SK-N-SH treated with all-trans-retinoic acid at 6 μM for 48 hours (cell line): ENCODE measurements around the gene ANKRD6.

ENCODE experiments used
- ATAC-seq: fragments of 200-7000 bp; cut with Tn5 transposase; 3 replicates; pipeline ENCODE4 v1.9.1; 2020; ENCODE audit warnings: mild to moderate bottlenecking, moderate library complexity
- ARNTL ChIP-seq: fragments of 450-650 bp; formaldehyde crosslinking; IDR thresholded peaks from 2 replicates; pipeline ENCODE4 v1.5.0; 2020; ENCODE audit warnings: low read depth, mild to moderate bottlenecking, moderate library complexity, borderline replicate concordance
- BACH2 ChIP-seq: fragments of 250-450 bp; sonication (Bioruptor Pico); IDR thresholded peaks from 2 replicates; pipeline ENCODE4 v1.9.0; 2021; ENCODE audit warnings: mild to moderate bottlenecking, borderline replicate concordance
- CREB5 ChIP-seq: fragments of 250-450 bp; sonication (Bioruptor Pico); IDR thresholded peaks from 2 replicates; pipeline ENCODE4 v1.5.1; 2020; ENCODE audit warnings: low read depth, mild to moderate bottlenecking, moderate library complexity
- CSDC2 ChIP-seq: fragments of 250-450 bp; sonication (Bioruptor Pico); IDR thresholded peaks from 2 replicates; pipeline ENCODE4 v1.5.0; 2020; ENCODE audit warnings: mild to moderate bottlenecking, moderate library complexity
- CSRNP3 ChIP-seq: fragments of 250-450 bp; sonication (Bioruptor Pico); IDR thresholded peaks from 2 replicates; pipeline ENCODE4 v1.5.1; 2021; ENCODE audit warnings: mild to moderate bottlenecking, moderate library complexity
- ESRRG ChIP-seq: fragments of 250-450 bp; sonication (Bioruptor Pico); IDR thresholded peaks from 2 replicates; pipeline ENCODE4 v1.6.1; 2021; ENCODE audit warnings: mild to moderate bottlenecking
- GLIS3 ChIP-seq: fragments of 250-450 bp; sonication (Bioruptor Pico); IDR thresholded peaks from 2 replicates; pipeline ENCODE4 v1.5.0; 2020; ENCODE audit warnings: mild to moderate bottlenecking, moderate library complexity
- PATZ1 ChIP-seq: fragments of 250-450 bp; sonication (Bioruptor Pico); IDR thresholded peaks from 2 replicates; pipeline ENCODE4 v1.8.0; 2020; ENCODE audit warnings: mild to moderate bottlenecking, moderate library complexity, borderline replicate concordance
- RARB ChIP-seq: fragments of 250-450 bp; sonication (Bioruptor Pico); IDR thresholded peaks from 2 replicates; pipeline ENCODE4 v1.8.0; 2021; ENCODE audit warnings: mild to moderate bottlenecking, moderate library complexity
- SNAI2 ChIP-seq: fragments of 250-450 bp; sonication (Bioruptor Pico); IDR thresholded peaks from 2 replicates; pipeline ENCODE4 v1.5.0; 2020; ENCODE audit warnings: mild to moderate bottlenecking, moderate library complexity
- TOX ChIP-seq: fragments of 250-450 bp; sonication (Bioruptor Pico); IDR thresholded peaks from 2 replicates; pipeline ENCODE4 v1.8.0; 2021; ENCODE audit warnings: mild to moderate bottlenecking, moderate library complexity, borderline replicate concordance
- TSHZ2 ChIP-seq: fragments of 250-450 bp; sonication (Bioruptor Pico); IDR thresholded peaks from 2 replicates; pipeline ENCODE4 v1.5.0; 2020; ENCODE audit warnings: mild to moderate bottlenecking, moderate library complexity
- ZC3H10 ChIP-seq: fragments of 250-450 bp; sonication (Bioruptor Pico); IDR thresholded peaks from 2 replicates; pipeline ENCODE4 v1.5.1; 2021; ENCODE audit warnings: mild to moderate bottlenecking, moderate library complexity
- ZFP3 ChIP-seq: fragments of 250-450 bp; sonication (Bioruptor Pico); IDR thresholded peaks from 2 replicates; pipeline ENCODE4 v1.5.0; 2020; ENCODE audit warnings: mild to moderate bottlenecking, moderate library complexity
- ZFP30 ChIP-seq: fragments of 450-650 bp; formaldehyde crosslinking; IDR thresholded peaks from 2 replicates; pipeline ENCODE4 v1.5.0; 2022; ENCODE audit warnings: mild to moderate bottlenecking, moderate library complexity
- ZNF70 ChIP-seq: fragments of 450-650 bp; formaldehyde crosslinking; IDR thresholded peaks from 2 replicates; pipeline ENCODE4 v1.5.0; 2020; ENCODE audit warnings: mild to moderate bottlenecking, moderate library complexity
- ZNF8 ChIP-seq: fragments of 450-650 bp; formaldehyde crosslinking; IDR thresholded peaks from 2 replicates; pipeline ENCODE4 v1.5.0; 2020; ENCODE audit warnings: mild to moderate bottlenecking, moderate library complexity

ANKRD6 gene

GRCh38 chr6:89434954-89435353, 2.0 kb downstream of the ANKRD6 start (continued):
- TF ChIP-seq PATZ1 (CRISPR knock-in tag): no peak
- no peak for TF ChIP-seq ZC3H10
- no peak for TF ChIP-seq GLIS3 (CRISPR knock-in tag)
- TF ChIP-seq CSDC2 (CRISPR knock-in tag): no peak
- TF ChIP-seq TOX (CRISPR knock-in tag): no peak
- no peak for TF ChIP-seq CSRNP3 (CRISPR knock-in tag)
- no peak for TF ChIP-seq CREB5 (CRISPR knock-in tag)

GRCh38 chr6:89436226-89436625, 3.3 kb downstream of the ANKRD6 start:
- no peak for ATAC-seq
- TF ChIP-seq BACH2 (CRISPR knock-in tag) (no peak), TSHZ2 (no peak)

- ATAC-seq: no peak
- TF ChIP-seq CSRNP3 (CRISPR knock-in tag): no peak
- TF ChIP-seq RARB (CRISPR knock-in tag): no peak
- no peak for TF ChIP-seq ESRRG (CRISPR knock-in tag)
- TF ChIP-seq ZNF70: no peak
- no peak for TF ChIP-seq CREB5 (CRISPR knock-in tag)
- no peak for TF ChIP-seq ZFP3 (CRISPR knock-in tag)
- TF ChIP-seq TOX (CRISPR knock-in tag): no peak
- TF ChIP-seq SNAI2 (CRISPR knock-in tag): no peak
- TF ChIP-seq PATZ1 (CRISPR knock-in tag): no peak
- no peak for TF ChIP-seq ZNF8 (CRISPR knock-in tag)
- no peak for TF ChIP-seq ZC3H10
- TF ChIP-seq TSHZ2: no peak
- TF ChIP-seq ARNTL (CRISPR knock-in tag): no peak
- TF ChIP-seq BACH2 (CRISPR knock-in tag): no peak
- TF ChIP-seq ZFP30 (CRISPR knock-in tag): no peak
These were observed 5.3 kb downstream of the ANKRD6 start for GRCh38 chr6:89438248-89438647.
